KMS-11 (cell line): ENCODE data around the gene KIAA0319L.

Source experiments
- H2AFZ ChIP-seq: fragments of 200-600 bp; sonication (generic); 2 replicates; pipeline ENCODE4 v1.6.1; 2016; ENCODE audit warnings: antibody characterized with exemption, mixed run types, low read depth
- H3K27ac ChIP-seq: fragments of 200-600 bp; sonication (generic); 2 replicates; pipeline ENCODE4 v1.6.1; 2016; ENCODE audit warnings: mild to moderate bottlenecking, mixed run types
- H3K27me3 ChIP-seq: fragments of 200-600 bp; sonication (generic); 2 replicates; pipeline ENCODE4 v1.6.1; 2017; ENCODE audit warnings: mild to moderate bottlenecking, low read depth, mixed run types, moderate library complexity; ENCODE audit not compliant: insufficient read depth
- H3K36me3 ChIP-seq: fragments of 200-600 bp; sonication (generic); 2 replicates; pipeline ENCODE4 v1.6.1; 2017; ENCODE audit warnings: mild to moderate bottlenecking, mixed run types; ENCODE audit not compliant: insufficient read depth
- H3K4me1 ChIP-seq: fragments of 200-600 bp; sonication (generic); 2 replicates; pipeline ENCODE4 v1.6.1; 2016; ENCODE audit warnings: mild to moderate bottlenecking, low read depth, mixed run types; ENCODE audit not compliant: poor library complexity, severe bottlenecking
- H3K4me2 ChIP-seq: fragments of 200-600 bp; sonication (generic); 2 replicates; pipeline ENCODE4 v1.7.0; 2016; ENCODE audit warnings: mild to moderate bottlenecking, mixed run types
- H3K4me3 ChIP-seq: fragments of 200-600 bp; sonication (generic); IDR thresholded peaks from 2 replicates; pipeline ENCODE4 v1.6.1; 2017; ENCODE audit warnings: low read depth, low read length, mixed read lengths; ENCODE audit not compliant: insufficient read depth
- H3K79me2 ChIP-seq: fragments of 200-600 bp; sonication (generic); 2 replicates; pipeline ENCODE4 v1.6.1; 2016; ENCODE audit warnings: low read depth, mixed run types; ENCODE audit not compliant: insufficient read depth
- H3K9ac ChIP-seq: fragments of 200-600 bp; sonication (generic); 2 replicates; pipeline ENCODE4 v1.6.1; 2016; ENCODE audit warnings: mild to moderate bottlenecking, mixed run types
- H4K20me1 ChIP-seq: fragments of 200-600 bp; sonication (generic); 2 replicates; pipeline ENCODE4 v1.6.1; 2016; ENCODE audit warnings: mild to moderate bottlenecking, mixed run types; ENCODE audit not compliant: insufficient read depth
- CTCF ChIP-seq: fragments of 200-600 bp; sonication (generic); conservative IDR thresholded peaks from 2 replicates; pipeline ENCODE4 v1.6.1; 2017; ENCODE audit warnings: low read depth, mild to moderate bottlenecking, antibody characterized with exemption, low read length, moderate library complexity, mixed read lengths

Gene KIAA0319L

GRCh38 chr1:35559317-35559944, 2.2 kb upstream of the KIAA0319L start:
- Histone ChIP-seq H2AFZ (no peak overlapping the region), H3K79me2 (peaks cover 26% of the 10 kb centered on the region; the same call in 1 of the 2 replicates), H3K27me3 (no peaks in the 10 kb centered on the region), H3K4me2 (no peak overlapping the region), H3K4me3 (no peak overlapping the region), H4K20me1 (no peaks in the 10 kb centered on the region), H3K4me1 (peaks cover 18% of the 10 kb centered on the region), H3K36me3 (no peaks in the 10 kb centered on the region), H3K9ac (no peak overlapping the region), H3K27ac (no peak overlapping the region)
- TF ChIP-seq CTCF, result no peak

GRCh38 chr1:35558374-35559316, 1.4 kb upstream of the KIAA0319L start:
- H3K27ac ChIP-seq, result peak overlapping the region; percentile 77
- TF ChIP-seq CTCF, result no peak

GRCh38 chr1:35557611-35558373, 589 bp upstream of the KIAA0319L start, which contains the start of gene NCDN:
NCDN (plus strand) TSS chr1:35557799; CDS start chr1:35558191, 392 bp downstream.
- peak within 1 kb of the TSS; percentile 84 for H3K4me3 ChIP-seq
- peaks cover 18% of the 10 kb centered on the region for H3K4me1 ChIP-seq
- peak within 1 kb of the TSS; percentile 93 for H3K4me2 ChIP-seq
- TF ChIP-seq CTCF, result no peak
- H4K20me1 ChIP-seq, result no peaks in the 10 kb centered on the region
- H3K36me3 ChIP-seq, result no peaks in the 10 kb centered on the region
- peak within 1 kb of the TSS; percentile 88 for H2AFZ ChIP-seq
- no peaks in the 10 kb centered on the region for H3K27me3 ChIP-seq
- H3K79me2 ChIP-seq, result peaks cover 26% of the 10 kb centered on the region; the same call in 1 of the 2 replicates
- H3K27ac ChIP-seq, result peak within 1 kb of the TSS; percentile 77
- peak within 1 kb of the TSS; percentile 93 for H3K9ac ChIP-seq

More at GRCh38 chr1:35558374-35559316, 1.4 kb upstream of the KIAA0319L start:
- peak overlapping the region; percentile 84 for H3K4me3 ChIP-seq
- H3K79me2 ChIP-seq, result peaks cover 26% of the 10 kb centered on the region; the same call in 1 of the 2 replicates
- no peaks in the 10 kb centered on the region for H3K27me3 ChIP-seq
- H3K4me1 ChIP-seq, result peaks cover 18% of the 10 kb centered on the region
- H3K36me3 ChIP-seq, result no peaks in the 10 kb centered on the region
- H2AFZ ChIP-seq, result peak overlapping the region; percentile 88; the same call in 1 of the 2 replicates
- peak overlapping the region; percentile 88 for H3K4me2 ChIP-seq
- peak overlapping the region; percentile 93 for H3K9ac ChIP-seq
- no peaks in the 10 kb centered on the region for H4K20me1 ChIP-seq

- H4K20me1 ChIP-seq, result no peaks in the 10 kb centered on the region
- peaks cover 26% of the 10 kb centered on the region; the same call in 1 of the 2 replicates for H3K79me2 ChIP-seq
- peak overlapping the region; percentile 93 for H3K4me2 ChIP-seq
- H3K4me3 ChIP-seq, result no peak overlapping the region
- peak overlapping the region; percentile 77 for H3K27ac ChIP-seq
- no peaks in the 10 kb centered on the region for H3K36me3 ChIP-seq
- H2AFZ ChIP-seq, result peak overlapping the region; percentile 88
- H3K9ac ChIP-seq, result peak overlapping the region; percentile 93
- TF ChIP-seq CTCF, result no peak
- H3K27me3 ChIP-seq, result no peaks in the 10 kb centered on the region
- peaks cover 18% of the 10 kb centered on the region for H3K4me1 ChIP-seq
Observed at GRCh38 chr1:35556484-35557117, 602 bp downstream of the KIAA0319L start.
